HL-60/S4 treated with phorbol 12-myristate 13-acetate at 8.2 ng/mL for 4 days and 3 days (cell line): ENCODE measurements around the gene GTF2IRD1.
"Not testable (repeated sequence)": the region's sequence is repeated elsewhere in the genome, so short reads cannot be mapped to it uniquely, and the experiment has no call there.

Source experiments
- in situ Hi-C: fragments of 300-500 bp; cut with MboI; formaldehyde crosslinking; loops from 2 replicates; pipeline ENCODE4 v1.15.0; 2022; ENCODE audit warnings: low sequenced_read_pairs

The GTF2IRD1 gene

DNA sequence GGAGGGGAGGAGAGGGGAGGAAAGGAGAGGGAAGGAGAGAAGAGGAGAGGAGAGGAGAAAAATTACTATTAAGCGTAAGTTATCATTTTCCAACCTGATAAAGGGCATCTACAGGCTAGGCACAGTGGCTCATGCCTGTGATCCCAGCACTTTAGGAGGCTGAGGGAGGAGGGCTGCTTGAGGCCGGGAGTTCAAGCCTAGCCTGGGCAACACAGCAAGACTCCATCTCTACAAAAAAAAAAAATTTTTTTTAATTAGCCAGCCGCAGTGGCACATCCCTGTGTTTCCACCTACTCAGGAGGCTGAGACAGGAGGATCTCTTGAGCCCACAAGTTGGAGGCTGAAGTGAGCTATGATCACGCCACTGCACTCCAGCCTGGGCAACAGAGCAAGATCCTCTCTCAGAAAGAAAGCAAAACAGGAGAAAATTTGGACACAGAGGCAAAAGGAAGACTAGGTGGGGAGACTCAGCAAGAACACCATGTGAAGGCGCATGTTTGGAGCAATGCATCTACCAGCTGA lies 168.6 kb downstream of the GTF2IRD1 start:
- in situ Hi-C loops: no loop called here

DNA sequence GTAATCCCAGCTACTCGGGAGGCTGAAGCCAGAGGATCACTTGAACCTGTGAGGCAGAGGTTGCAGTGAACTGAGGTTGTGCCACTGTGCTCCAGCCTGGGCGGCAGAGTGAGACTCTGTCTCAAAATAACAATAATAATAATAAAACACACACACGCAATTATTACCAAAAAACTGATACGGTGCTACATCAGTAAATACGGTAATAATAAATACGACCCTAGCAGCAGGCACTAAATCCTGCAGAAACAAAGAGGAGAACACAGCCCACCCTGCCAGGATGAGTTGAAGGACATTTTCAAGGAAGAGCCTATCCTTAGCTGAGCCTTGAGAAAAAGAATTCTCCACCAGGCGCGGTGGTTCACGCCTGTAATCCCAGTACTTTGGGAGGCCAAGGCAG lies 169.4 kb downstream of the GTF2IRD1 start:
- in situ Hi-C loops: no loop called here

DNA sequence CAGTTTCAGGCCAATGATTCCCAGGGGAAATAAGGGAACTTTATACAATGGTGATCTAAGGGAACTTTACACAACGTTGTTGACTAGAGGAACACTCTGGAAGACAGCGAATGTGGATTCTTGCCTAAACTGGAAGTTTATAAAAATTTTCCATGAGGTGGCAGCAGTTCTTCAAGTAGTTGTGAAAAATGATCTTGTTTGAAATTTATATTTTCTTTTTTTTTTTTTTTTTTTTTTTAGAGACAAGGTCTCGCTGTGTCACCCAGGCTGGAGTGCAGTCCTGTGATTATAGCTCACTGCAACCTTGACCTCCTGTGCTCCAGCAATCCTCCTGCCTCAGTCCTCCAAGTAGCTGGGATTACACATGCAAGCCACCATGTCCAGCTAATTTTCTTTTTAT lies 171.7 kb downstream of the GTF2IRD1 start:
- in situ Hi-C loops: no loop called here

DNA sequence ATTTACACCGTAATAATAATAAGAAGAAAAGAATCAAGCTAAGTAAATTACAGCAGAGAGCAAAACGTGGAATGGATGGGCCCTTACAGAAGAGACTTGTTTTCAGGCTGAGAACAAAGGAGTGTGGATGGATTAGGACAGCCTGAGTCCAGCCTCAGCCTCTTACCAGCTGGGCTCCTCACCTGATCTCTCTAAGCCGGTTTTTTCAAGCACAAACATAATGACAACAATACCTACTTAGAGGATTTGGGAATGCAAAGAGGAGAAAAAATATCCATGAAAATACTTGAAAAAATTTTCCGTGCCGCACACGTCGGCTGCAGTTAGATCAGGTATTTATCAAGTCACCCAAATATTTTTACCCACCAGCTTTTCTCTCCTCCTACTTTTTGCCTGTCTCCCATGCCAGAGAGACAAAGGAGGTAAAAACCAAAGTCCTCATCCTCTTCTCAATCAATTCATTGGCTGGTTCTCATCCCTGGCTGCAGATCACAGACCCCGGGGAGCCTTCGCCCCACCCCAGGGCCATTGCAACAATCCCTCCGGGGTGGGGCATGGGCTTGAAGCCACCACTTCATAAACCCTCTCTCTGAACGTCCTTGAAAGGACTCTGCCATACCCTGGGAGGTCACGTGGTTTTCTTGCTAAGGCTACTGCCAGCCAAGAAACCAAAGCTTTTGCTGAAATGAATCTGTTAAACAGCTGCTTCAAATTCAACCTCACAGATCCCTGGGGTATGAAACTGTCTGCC lies 174.1 kb downstream of the GTF2IRD1 start:
- in situ Hi-C loops: no loop called here

DNA sequence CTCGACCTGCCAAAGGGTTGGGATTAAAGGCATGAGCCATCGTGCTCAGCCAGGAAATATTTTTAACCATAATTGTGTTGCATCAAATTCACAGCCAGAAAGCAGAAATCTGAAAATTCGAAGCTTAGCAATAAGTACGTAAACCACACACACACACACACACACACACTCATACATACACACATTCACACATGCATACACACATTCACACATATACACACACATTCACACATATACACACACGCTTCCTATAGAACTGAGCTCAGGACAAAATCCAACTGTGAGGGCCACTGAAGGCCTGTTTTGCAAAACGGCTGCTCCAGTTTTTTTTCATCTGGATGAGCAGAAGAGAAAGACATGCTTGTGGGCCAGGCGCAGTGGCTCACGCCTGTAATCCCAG lies 178.8 kb downstream of the GTF2IRD1 start:
- in situ Hi-C loops: no loop called here

DNA sequence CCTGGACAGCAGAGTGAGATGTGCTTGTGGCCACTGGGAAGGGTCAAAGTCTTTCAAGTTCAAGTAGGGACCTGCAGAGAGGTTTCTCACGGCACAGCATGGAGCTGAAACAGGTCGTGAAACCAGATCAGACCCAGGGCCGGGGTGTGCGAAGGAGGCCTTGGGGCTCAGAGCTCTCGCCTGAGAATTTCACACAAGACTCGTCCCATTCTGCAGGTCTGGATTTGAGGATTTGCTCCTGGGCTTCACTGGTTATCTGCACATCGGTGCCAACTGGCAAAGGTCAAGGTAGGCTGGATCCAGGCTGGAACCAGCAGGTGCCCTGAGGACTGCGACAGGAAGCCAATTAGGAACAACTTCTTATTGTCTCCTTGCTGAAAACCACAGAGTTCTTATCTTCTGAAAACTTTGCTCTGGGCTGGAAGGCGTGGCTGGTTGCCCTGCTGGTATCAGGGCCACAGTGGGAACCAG lies 179.8 kb downstream of the GTF2IRD1 start:
- in situ Hi-C loops: no loop called here

DNA sequence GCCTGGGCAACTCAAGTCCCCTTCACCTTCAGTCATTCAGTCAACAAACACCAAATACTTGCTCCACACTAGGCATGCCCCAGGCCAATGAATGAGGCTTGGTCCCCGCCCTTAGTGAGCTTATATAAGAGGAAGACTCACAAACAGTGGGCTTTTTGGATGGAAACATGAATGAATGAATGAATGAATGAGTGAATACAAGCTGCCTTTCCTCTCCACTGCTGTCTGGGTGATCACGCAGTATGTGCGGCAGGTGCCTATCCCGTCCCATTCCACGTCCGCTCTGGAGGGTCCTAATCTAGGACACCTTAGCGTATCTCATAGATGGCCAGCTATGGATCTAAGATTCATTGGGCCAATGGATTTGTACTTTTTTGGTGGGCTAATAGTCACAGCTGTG lies 184.0 kb downstream of the GTF2IRD1 start:
- in situ Hi-C loops: no loop called here

DNA sequence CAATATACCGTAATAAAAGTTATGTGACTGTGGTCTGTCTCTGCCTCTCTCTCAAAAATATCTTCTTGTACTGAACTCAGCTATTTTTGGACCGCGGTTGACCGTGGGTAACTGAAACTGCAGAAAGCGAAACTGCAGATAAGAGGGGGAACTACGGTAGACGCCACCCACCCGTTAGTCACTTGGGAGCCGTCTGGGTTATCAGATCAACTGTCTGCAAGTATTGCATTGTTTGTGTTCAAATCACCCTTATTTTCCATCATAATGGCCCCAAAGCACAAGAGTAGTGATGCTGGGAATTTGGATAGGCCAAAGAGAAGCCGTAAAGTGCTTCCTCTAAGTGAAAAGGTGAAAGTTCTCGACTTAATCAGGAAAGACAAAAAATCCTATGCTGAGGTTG lies 196.3 kb downstream of the GTF2IRD1 start:
- in situ Hi-C loops: not testable (repeated sequence)

DNA sequence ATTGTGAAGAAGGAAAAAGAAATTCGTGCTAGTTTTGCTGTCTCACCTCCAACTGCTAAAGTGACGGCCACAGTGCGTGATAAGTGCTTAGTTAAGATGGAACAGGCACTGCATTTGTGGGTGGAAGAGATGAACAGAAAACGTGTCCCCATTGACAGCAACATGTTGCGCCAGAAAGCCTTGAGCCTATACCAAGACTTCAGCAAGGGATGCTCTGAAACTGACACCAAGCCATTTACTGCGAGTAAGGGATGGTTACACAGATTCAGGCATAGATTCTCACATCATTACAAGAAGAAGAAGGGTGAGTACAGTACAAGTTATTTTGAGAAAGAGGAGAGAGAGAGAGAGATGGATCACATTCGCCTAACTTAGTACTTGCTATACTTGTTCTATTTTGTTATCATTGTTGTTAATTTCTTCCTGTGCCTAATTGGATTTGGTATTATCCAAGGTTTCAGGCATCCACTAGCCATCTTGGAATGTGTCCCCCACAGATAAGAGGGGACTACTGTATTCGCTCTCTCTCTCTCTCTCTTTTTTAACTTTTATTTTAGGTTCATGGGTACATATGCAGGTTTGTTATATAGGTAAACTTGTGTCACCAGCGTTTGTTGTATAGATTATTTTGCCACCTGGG lies 196.9 kb downstream of the GTF2IRD1 start:
- in situ Hi-C loops: not testable (repeated sequence)

DNA sequence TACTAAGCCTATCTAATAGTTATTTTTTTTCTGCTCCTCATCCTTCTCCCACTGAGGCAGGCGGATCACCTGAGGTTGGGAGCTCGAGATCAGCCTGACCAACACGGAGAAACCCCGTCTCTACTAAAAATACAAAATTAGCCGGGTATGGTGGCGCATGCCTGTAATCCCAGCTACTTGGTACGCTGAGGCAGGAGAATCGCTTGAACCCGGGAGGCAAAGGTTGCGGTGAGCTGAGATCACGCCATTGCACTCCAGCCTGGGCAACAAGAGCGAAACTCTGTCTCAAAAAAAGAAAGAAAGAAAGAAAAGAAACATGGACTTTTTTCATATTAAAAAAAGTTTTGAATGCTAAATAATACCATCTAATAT lies 197.4 kb downstream of the GTF2IRD1 start:
- in situ Hi-C loops: not testable (repeated sequence)
